ENCODE results near the gene DNAI7. TPM values are rescaled to one million over a fixed set of nuclear protein-coding genes. Genes with fewer than 3 reads are reported as not detected.

The DNAI7 gene
- polyA plus RNA-seq, 2 of the 4 experiments (the other 2 are of a cell fraction): 0.36 to 0.43 TPM

DNA sequence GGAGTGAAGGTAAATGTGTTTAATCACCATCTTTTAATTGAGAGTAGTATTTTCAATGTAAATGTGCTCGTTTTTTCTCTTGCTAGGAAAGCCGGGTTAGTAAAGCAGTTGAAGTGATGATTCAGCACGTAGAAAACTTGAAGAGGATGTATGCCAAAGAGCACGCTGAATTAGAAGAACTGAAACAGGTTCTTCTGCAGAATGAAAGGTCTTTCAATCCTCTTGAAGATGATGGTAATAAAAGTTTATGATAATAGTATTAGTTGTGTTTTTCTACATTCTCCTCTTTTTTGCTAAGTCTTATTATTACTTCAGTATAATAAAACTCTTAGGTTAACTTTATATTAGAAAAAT, 93.9 kb downstream of the DNAI7 start:
- FAIRE-seq (no peak), ATAC-seq (no peak), DNase-seq (ENCODE audit: low read depth in 1 of 2, low spot score in 1 of 2) (no peak)
- ChIA-PET POLR2A (no interaction called here), CTCF (no interaction called here)
- H3K27ac ChIP-seq: no peak overlapping the region
- no peak overlapping the region for H3K4me3 ChIP-seq
- no peaks in the 10 kb centered on the region for H3K4me1 ChIP-seq
- no peaks in the 10 kb centered on the region for H3K9me3 ChIP-seq
- H3K4me2 ChIP-seq: no peak overlapping the region
- 48% methylated on average over 4 of the region's 4 CpGs for WGBS (ENCODE audit: missing lambda C conversion rate)
- TF ChIP-seq JUN (IDR thresholded peaks at IDR 0.05) (no peak), MAFK (IDR thresholded peaks at IDR 0.05; ENCODE audit: partially characterized antibody) (peak; percentile 15)

DNA sequence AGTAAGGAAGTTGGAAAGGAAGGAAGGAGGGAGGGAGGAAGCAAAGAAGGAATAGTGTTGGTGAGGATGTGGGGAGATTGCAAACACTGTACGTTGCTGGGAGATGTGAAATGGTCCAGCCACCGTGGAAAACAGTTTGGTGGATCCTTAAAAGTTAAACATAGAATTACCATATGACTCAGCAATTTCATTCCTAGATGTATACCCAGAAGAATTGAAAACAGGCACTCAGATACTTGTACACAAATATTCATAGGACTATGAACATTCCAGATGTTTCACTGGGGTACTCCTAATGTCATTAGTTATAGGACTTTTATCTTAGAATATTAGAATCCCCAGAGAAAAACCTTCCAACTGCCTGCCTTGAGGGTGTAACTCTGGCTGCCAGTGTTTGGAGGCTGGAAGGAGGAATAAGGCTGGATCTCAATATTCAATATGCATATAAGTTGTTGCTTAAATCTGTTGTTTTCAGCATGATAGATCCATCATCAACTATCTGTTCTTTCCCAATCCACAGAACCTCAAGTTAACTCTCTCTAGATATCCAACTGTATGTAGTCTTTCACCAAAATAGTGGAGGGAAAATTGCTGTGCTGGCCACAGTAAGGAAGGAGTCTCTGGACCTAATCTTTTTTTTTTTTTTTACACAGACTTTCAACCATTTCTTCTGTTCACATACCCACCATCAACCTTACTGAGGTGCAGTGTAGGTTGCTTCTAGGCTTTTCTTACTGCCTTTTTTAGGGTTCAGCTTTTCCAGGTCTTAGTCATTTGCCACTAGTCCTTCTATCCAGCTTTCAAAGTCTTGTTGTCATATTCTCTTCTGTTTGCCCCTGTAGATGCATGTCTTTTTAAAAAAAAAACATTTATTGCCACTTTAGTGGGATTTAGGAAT, 94.5 kb downstream of the DNAI7 start:
- POLR2A ChIA-PET: no interaction called here
- H3K27ac ChIP-seq: no peak overlapping the region
- no peaks in the 10 kb centered on the region for H3K9me3 ChIP-seq
- H3K4me1 ChIP-seq: no peaks in the 10 kb centered on the region
- H3K4me2 ChIP-seq: no peak overlapping the region
- TF ChIP-seq KDM1A (IDR thresholded peaks at IDR 0.05; ENCODE audit: low read depth): no peak
- TF ChIP-seq RARB (CRISPR knock-in tag; IDR thresholded peaks at IDR 0.05): no peak
- no peak for TF ChIP-seq CEBPB (IDR thresholded peaks at IDR 0.05)
- no peak for TF ChIP-seq JUN (IDR thresholded peaks at IDR 0.05)
- no peak for TF ChIP-seq POLR2A (IDR thresholded peaks at IDR 0.05; ENCODE audit: low read length)
- TF ChIP-seq NFE2L2 (conservative IDR thresholded peaks at IDR 0.05; ENCODE audit: low read length): peak; percentile 67
- TF ChIP-seq ZFP36 (IDR thresholded peaks at IDR 0.05; ENCODE audit: borderline replicate concordance, partially characterized antibody): no peak
- TF ChIP-seq EHMT2 (IDR thresholded peaks at IDR 0.05; ENCODE audit: low read depth): no peak
- TF ChIP-seq BHLHE40 (IDR thresholded peaks at IDR 0.05; ENCODE audit: low read depth, low read length): no peak
- TF ChIP-seq MAFK (IDR thresholded peaks at IDR 0.05; ENCODE audit: partially characterized antibody): peak; percentile 88
- TF ChIP-seq RCOR1 (IDR thresholded peaks at IDR 0.05; ENCODE audit: low read depth, low read length): no peak
- TF ChIP-seq, protein P1, sequence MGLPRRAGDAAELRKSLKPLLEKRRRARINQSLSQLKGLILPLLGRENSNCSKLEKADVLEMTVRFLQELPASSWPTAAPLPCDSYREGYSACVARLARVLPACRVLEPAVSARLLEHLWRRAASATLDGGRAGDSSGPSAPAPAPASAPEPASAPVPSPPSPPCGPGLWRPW (IDR thresholded peaks at IDR 0.05): no peak
- TF ChIP-seq ZSCAN20 (CRISPR knock-in tag; IDR thresholded peaks at IDR 0.05): no peak
- no peak for TF ChIP-seq KDM5A (IDR thresholded peaks at IDR 0.05)
- TF ChIP-seq ZNF302 (CRISPR knock-in tag; IDR thresholded peaks at IDR 0.05): no peak
- H3K4me3 ChIP-seq: no peak overlapping the region
- DNase-seq (ENCODE audit: low read depth in 1 of 2, low spot score in 1 of 2) (no peak), FAIRE-seq (no peak), ATAC-seq (no peak)
- CTCF ChIA-PET: no interaction called here
- 28% methylated on average over 2 of the region's 2 CpGs for WGBS (ENCODE audit: missing lambda C conversion rate)

DNA sequence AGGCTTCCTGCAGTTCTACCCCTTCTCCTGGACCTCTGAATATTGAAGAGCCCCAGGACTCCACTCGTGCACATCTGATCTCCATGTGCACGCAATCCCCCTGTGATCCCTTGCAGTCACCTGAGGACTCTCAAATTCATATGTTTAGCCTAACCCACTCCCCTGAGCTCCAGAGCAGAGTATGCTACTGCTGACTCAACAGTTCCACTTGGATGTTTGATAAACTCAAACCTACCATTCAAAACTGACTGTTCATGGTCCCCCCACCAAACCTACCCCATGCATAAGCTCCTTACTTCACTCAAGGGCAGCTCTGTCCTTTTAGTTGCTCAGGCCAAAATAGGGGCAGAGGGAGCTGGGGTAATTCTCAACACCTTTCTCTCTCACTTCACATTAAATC, 96.0 kb downstream of the DNAI7 start:
- no peak for TF ChIP-seq ESRRA (IDR thresholded peaks at IDR 0.05; ENCODE audit: borderline replicate concordance, low read length)
- peak; percentile 69 for TF ChIP-seq MAFK (IDR thresholded peaks at IDR 0.05; ENCODE audit: partially characterized antibody)
- TF ChIP-seq, protein P2, sequence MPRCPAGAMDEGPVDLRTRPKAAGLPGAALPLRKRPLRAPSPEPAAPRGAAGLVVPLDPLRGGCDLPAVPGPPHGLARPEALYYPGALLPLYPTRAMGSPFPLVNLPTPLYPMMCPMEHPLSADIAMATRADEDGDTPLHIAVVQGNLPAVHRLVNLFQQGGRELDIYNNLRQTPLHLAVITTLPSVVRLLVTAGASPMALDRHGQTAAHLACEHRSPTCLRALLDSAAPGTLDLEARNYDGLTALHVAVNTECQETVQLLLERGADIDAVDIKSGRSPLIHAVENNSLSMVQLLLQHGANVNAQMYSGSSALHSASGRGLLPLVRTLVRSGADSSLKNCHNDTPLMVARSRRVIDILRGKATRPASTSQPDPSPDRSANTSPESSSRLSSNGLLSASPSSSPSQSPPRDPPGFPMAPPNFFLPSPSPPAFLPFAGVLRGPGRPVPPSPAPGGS (IDR thresholded peaks at IDR 0.05): no peak
- TF ChIP-seq SREBF2 (IDR thresholded peaks at IDR 0.05): no peak
- H3K27ac ChIP-seq: no peak overlapping the region
- FAIRE-seq (no peak), DNase-seq (ENCODE audit: low read depth in 1 of 2, low spot score in 1 of 2) (no peak), ATAC-seq (no peak)
- ChIA-PET CTCF (interaction anchor here (0.9 kb wide), 1 partner anchor 20 kb away, joined by 3 read pairs; no protein-coding TSS in a partner anchor), POLR2A (no interaction called here)
- H3K4me2 ChIP-seq: no peak overlapping the region
- H3K4me3 ChIP-seq: no peak overlapping the region
- WGBS (ENCODE audit: missing lambda C conversion rate): 54% methylated on average over 2 of the region's 2 CpGs
- H3K4me1 ChIP-seq: no peaks in the 10 kb centered on the region
- H3K9me3 ChIP-seq: peaks cover 6% of the 10 kb centered on the region; the same call in 1 of the 3 replicates

DNA sequence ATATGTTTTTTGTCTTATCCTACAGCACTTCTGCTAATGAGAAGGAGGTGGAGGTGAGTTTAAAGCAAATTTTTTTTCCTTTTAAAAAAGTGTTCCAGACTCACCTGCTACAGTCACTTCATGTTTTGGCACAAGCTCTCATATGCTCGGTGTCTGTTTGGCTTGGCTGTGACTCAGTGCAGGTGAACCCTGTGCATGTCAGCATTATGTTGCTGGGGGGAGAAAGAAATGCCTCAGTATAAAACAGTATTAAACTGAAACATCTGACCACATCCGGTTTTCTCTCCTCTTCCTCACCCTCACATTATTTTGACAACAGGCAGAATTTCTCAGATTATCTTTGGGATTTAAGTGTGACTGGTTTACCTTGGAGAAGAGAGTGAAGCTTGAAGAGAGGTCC, 105.2 kb downstream of the DNAI7 start:
- no peak overlapping the region for H3K27ac ChIP-seq
- FAIRE-seq (no peak), DNase-seq (ENCODE audit: low read depth in 1 of 2, low spot score in 1 of 2) (no peak), ATAC-seq (no peak)
- no peaks in the 10 kb centered on the region for H3K4me1 ChIP-seq
- TF ChIP-seq, protein P3, sequence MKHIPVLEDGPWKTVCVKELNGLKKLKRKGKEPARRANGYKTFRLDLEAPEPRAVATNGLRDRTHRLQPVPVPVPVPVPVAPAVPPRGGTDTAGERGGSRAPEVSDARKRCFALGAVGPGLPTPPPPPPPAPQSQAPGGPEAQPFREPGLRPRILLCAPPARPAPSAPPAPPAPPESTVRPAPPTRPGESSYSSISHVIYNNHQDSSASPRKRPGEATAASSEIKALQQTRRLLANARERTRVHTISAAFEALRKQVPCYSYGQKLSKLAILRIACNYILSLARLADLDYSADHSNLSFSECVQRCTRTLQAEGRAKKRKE (CRISPR knock-in tag; IDR thresholded peaks at IDR 0.05; ENCODE audit: low read depth): no peak
- TF ChIP-seq POLR2AphosphoS2 (conservative IDR thresholded peaks at IDR 0.05; ENCODE audit: low read length) (no peak), FOXS1 (CRISPR knock-in tag; IDR thresholded peaks at IDR 0.05) (no peak), JUNB (IDR thresholded peaks at IDR 0.05) (no peak), POLR2A (IDR thresholded peaks at IDR 0.05; ENCODE audit: low read length) (no peak), ZFP36 (IDR thresholded peaks at IDR 0.05; ENCODE audit: borderline replicate concordance, partially characterized antibody) (no peak), HOXB5 (CRISPR knock-in tag; IDR thresholded peaks at IDR 0.05) (no peak), RARB (CRISPR knock-in tag; IDR thresholded peaks at IDR 0.05) (no peak), NFE2L2 (conservative IDR thresholded peaks at IDR 0.05; ENCODE audit: low read length) (no peak), CEBPB (IDR thresholded peaks at IDR 0.05) (no peak), ESRRA (IDR thresholded peaks at IDR 0.05; ENCODE audit: borderline replicate concordance, low read length) (no peak), PHF8 (IDR thresholded peaks at IDR 0.05; ENCODE audit: borderline replicate concordance, low read depth) (no peak), EHMT2 (IDR thresholded peaks at IDR 0.05; ENCODE audit: low read depth) (no peak), TP53 (CRISPR knock-in tag; IDR thresholded peaks at IDR 0.05) (no peak), CHD2 (IDR thresholded peaks at IDR 0.05; ENCODE audit: low read length, partially characterized antibody) (no peak), SREBF2 (IDR thresholded peaks at IDR 0.05) (no peak), CBX8 (IDR thresholded peaks at IDR 0.05) (no peak)
- TF ChIP-seq, protein P4, sequence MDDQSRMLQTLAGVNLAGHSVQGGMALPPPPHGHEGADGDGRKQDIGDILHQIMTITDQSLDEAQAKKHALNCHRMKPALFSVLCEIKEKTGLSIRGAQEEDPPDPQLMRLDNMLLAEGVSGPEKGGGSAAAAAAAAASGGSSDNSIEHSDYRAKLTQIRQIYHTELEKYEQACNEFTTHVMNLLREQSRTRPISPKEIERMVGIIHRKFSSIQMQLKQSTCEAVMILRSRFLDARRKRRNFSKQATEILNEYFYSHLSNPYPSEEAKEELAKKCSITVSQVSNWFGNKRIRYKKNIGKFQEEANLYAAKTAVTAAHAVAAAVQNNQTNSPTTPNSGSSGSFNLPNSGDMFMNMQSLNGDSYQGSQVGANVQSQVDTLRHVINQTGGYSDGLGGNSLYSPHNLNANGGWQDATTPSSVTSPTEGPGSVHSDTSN (IDR thresholded peaks at IDR 0.05): no peak
- no peak overlapping the region for H3K4me2 ChIP-seq
- H3K9me3 ChIP-seq: peaks cover 9% of the 10 kb centered on the region; the same call in 1 of the 3 replicates
- ChIA-PET CTCF (no interaction called here), POLR2A (no interaction called here)
- H3K4me3 ChIP-seq: no peak overlapping the region
- 0% methylated on average over 2 of the region's 2 CpGs for WGBS (ENCODE audit: missing lambda C conversion rate)

Measured in A549 (cell line).